ENCODE data around the gene NUP98.

DNA sequence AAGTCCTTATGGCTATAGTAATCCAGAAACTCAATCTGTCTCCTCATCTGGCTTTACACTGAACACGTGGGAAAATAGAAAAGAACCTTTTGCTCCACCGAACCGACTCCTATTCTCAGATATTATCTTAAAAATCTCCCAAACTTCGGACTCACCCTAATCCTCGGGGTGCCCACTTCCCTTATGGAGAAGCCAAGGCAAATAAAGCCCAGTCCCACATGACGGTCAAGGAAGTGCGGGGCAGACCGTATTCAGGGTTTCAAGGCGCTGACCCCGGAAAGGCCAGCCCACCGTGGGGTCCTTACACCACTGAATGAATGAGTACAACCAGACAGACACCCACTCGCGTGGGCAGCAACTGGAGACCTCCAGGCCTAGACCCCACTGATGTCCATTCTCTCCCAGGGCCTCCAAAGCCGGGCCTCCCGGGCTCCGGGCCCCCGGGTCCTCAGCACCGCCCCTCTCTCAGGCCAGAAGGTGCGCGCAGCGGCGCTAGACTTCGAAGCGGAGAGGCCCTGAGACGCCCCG, 489 bp downstream of the NUP98 start:
- no peak for TF ChIP-seq RAD51 (IDR thresholded peaks at IDR 0.05)
- TF ChIP-seq JUND (IDR thresholded peaks at IDR 0.05; ENCODE audit: low read depth, low read length), result no peak
- no peak for TF ChIP-seq RAD21 (IDR thresholded peaks at IDR 0.05; ENCODE audit: insufficient read depth, low read depth, low read length)
- TF ChIP-seq, protein P1, sequence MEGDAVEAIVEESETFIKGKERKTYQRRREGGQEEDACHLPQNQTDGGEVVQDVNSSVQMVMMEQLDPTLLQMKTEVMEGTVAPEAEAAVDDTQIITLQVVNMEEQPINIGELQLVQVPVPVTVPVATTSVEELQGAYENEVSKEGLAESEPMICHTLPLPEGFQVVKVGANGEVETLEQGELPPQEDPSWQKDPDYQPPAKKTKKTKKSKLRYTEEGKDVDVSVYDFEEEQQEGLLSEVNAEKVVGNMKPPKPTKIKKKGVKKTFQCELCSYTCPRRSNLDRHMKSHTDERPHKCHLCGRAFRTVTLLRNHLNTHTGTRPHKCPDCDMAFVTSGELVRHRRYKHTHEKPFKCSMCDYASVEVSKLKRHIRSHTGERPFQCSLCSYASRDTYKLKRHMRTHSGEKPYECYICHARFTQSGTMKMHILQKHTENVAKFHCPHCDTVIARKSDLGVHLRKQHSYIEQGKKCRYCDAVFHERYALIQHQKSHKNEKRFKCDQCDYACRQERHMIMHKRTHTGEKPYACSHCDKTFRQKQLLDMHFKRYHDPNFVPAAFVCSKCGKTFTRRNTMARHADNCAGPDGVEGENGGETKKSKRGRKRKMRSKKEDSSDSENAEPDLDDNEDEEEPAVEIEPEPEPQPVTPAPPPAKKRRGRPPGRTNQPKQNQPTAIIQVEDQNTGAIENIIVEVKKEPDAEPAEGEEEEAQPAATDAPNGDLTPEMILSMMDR (IDR thresholded peaks at IDR 0.05 in 2 of 3, conservative IDR thresholded peaks at IDR 0.05 in 1 of 3; ENCODE audit: control insufficient read depth in 2 of 3, extremely low read depth in 1 of 3, insufficient read depth in 1 of 3, low read depth in 3 of 3, low read length in 3 of 3), result no peak
- TF ChIP-seq EZH2 (IDR thresholded peaks at IDR 0.05; ENCODE audit: borderline replicate concordance, control insufficient read depth, low read depth, low read length), result no peak
- no peak for TF ChIP-seq CHD2 (IDR thresholded peaks at IDR 0.05; ENCODE audit: borderline replicate concordance, low read depth, low read length)
- no peak for TF ChIP-seq MXI1 (IDR thresholded peaks at IDR 0.05; ENCODE audit: low read depth, low read length)
- no peak for TF ChIP-seq NR2F1 (conservative IDR thresholded peaks at IDR 0.05)
- no peak for TF ChIP-seq POLR2AphosphoS2 (IDR thresholded peaks at IDR 0.05; ENCODE audit: low read depth, low read length)
- no peak for TF ChIP-seq TCF12 (IDR thresholded peaks at IDR 0.05; ENCODE audit: low read depth, low read length)

Data from GM12878 (cell line).